SK-N-SH (cell line): ENCODE results near the gene ATG16L2.

Source experiments
- CTCF ChIP-seq: fragments of 200-600 bp; sonication (generic); IDR thresholded peaks from 2 replicates; pipeline ENCODE4 v1.6.1; 2017; ENCODE audit warnings: antibody characterized with exemption, mild to moderate bottlenecking, moderate library complexity
- ELF1 ChIP-seq: IDR thresholded peaks from 2 replicates; pipeline ENCODE4 v1.4.0; 2012
- GABPA ChIP-seq: IDR thresholded peaks from 2 replicates; pipeline ENCODE4 v1.4.0; 2012; ENCODE audit warnings: low read depth, mild to moderate bottlenecking
- JUND ChIP-seq: IDR thresholded peaks from 2 replicates; pipeline ENCODE4 v1.4.0; 2012
- MAX ChIP-seq: IDR thresholded peaks from 2 replicates; pipeline ENCODE4 v1.4.0; 2012; ENCODE audit warnings: low read depth
- POLR2AphosphoS5 ChIP-seq: IDR thresholded peaks from 2 replicates; pipeline ENCODE4 v1.6.1; 2012; ENCODE audit warnings: low read depth, low read length
- REST ChIP-seq: IDR thresholded peaks from 2 replicates; pipeline ENCODE4 v1.6.1; 2012; ENCODE audit warnings: mild to moderate bottlenecking, low read depth, low read length, moderate library complexity
- SIN3A ChIP-seq: IDR thresholded peaks from 2 replicates; pipeline ENCODE4 v1.6.1; 2012; ENCODE audit warnings: low read depth, mild to moderate bottlenecking, low read length, moderate library complexity, borderline replicate concordance
- TAF1 ChIP-seq: IDR thresholded peaks from 2 replicates; pipeline ENCODE4 v1.6.1; 2012; ENCODE audit warnings: low read depth, mild to moderate bottlenecking, low read length, moderate library complexity, borderline replicate concordance
- TCF12 ChIP-seq: IDR thresholded peaks from 2 replicates; pipeline ENCODE4 v1.4.0; 2012
- YY1 ChIP-seq: IDR thresholded peaks from 2 replicates; pipeline ENCODE4 v1.4.0; 2012; ENCODE audit warnings: low read depth, mild to moderate bottlenecking
- TF ChIP-seq, protein P1 (sequence below): fragments of 150-350 bp; IDR thresholded peaks from 2 replicates; pipeline ENCODE4 v1.6.1; 2017; ENCODE audit warnings: antibody characterized with exemption, low read length, low read depth, borderline replicate concordance

DNA sequence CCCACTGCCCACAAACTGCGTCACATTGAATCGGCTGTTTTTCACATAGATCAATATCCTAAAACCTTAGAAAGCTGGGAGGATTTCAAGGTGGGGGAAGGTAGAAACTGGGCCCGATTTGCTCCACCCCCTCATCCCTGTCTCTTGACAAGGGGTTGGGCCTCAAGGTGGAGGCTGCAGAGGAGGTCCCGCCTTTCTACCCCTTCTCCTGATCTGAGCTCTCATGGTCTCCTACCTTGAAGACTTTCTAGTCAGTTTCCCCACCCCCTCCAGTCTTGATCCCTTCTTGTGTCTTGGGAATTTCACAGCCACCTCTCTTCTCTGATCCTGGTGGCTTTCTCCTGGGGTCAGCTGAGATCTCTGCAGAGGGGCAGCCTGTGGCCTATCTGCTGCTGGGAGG lies 15.8 kb upstream of the ATG16L2 start:
- no peak for TF ChIP-seq CTCF
- no peak for TF ChIP-seq GABPA
- TF ChIP-seq REST: no peak
- TF ChIP-seq TAF1: no peak
- TF ChIP-seq, protein P1, sequence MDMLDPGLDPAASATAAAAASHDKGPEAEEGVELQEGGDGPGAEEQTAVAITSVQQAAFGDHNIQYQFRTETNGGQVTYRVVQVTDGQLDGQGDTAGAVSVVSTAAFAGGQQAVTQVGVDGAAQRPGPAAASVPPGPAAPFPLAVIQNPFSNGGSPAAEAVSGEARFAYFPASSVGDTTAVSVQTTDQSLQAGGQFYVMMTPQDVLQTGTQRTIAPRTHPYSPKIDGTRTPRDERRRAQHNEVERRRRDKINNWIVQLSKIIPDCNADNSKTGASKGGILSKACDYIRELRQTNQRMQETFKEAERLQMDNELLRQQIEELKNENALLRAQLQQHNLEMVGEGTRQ: no peak
- no peak for TF ChIP-seq JUND
- no peak for TF ChIP-seq MAX
- no peak for TF ChIP-seq POLR2AphosphoS5
- TF ChIP-seq SIN3A: no peak
- no peak for TF ChIP-seq TCF12
- no peak for TF ChIP-seq ELF1
- no peak for TF ChIP-seq YY1
